ENCODE measurements around the gene AADACL4.

Gene AADACL4

DNA sequence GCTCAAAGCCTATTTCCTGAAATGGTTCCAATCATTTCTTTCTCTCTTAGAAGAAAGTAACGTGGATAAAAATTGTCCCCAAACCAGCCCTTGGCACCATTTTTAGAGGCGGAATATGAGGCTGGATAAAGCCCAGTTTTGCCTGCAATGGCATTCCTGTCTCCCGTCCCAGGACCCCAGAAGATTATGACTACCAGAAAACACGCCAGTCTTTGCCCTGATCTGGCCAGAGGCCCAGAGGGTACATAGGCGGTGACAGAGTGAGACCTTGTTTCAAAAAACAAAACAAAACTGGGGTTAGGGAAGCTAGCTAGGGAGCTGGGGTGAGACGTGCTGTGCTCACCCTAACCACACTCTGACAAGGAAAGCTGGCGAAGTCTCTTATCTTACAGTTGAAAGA is at the start of gene AADACL4:
Gene AADACL4, plus strand, starts transcription at position 301 of the 400 bp plus-strand sequence. CDS start 462 bp downstream, outside the sequence.
- no peak for DNase-seq (ENCODE audit: low spot score)

DNA sequence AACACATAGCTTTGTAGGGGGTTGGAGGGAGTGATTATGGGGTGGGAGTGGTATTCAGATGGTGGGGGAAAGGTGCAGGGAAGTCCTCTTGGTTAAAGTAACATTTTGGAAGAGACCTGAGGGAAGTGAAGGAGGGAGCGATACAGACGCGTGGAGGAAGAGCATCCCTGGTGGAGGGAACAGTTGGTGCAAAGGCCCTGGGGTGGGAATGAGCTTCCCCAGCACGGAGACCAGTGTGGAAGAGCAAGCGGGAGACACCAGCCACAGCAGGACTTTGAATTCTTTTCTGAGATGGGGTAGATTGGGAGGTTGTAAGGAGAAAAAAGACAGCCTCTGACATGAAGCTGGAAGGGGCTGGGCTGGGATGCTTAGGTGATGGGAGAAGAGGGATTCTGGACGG is 49.4 kb upstream of the AADACL4 start:
- no peak for DNase-seq (ENCODE audit: low spot score)

DNA sequence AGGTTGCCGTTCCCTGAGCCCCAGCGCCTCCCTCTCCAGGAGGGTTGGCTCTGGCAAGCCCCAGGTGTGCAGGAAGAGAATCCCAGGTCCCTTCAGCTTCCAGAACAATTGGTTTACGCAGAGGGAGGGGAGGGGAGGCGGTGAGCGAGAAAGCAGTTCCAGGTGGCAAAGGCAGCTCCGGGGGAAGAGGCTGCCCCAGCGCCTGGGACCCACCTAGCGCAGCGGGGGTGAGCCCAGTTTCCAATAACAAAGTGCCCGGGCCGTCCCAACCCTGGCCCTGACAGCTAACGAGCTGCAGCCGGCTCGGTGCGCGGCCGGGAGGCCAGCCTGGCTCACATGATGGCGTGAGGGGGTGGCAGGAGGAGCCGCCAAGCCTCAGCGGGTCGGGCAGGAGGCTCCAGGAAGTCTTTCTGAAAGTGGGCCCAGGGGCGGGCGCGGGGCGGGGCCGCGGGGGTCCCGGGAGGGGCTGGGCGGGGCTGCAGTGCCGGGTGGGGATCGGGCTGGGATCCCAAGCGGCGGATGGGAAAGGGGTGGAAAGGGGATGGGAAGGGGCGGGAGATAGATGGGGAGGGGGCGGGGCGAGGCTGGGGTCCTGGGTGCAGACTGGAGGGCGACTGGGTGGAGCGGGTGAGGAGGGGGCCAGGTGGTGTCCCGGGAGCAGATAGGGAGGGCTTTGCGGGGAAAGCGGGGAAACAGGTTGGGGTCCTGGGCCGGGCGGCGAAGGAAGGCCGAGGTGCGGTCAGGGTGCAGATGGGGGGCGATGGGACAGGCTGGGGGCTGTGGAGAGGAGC is 48.7 kb upstream of the AADACL4 start:
- no peak for DNase-seq (ENCODE audit: low spot score)

DNA sequence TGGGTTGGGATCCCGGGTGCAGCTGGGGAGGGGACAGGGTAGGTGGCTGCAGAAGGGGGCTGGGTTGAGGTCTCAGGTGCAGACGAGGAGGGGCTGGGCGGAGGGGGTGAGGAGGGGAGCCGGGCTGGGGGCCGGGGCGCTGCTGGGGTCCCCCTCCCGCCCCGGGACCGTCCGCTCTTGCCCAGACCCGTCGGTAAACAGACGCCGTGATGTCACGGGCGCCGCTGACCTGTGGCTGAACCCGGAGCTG is 48.2 kb upstream of the AADACL4 start:
- no peak for DNase-seq (ENCODE audit: low spot score)

DNA sequence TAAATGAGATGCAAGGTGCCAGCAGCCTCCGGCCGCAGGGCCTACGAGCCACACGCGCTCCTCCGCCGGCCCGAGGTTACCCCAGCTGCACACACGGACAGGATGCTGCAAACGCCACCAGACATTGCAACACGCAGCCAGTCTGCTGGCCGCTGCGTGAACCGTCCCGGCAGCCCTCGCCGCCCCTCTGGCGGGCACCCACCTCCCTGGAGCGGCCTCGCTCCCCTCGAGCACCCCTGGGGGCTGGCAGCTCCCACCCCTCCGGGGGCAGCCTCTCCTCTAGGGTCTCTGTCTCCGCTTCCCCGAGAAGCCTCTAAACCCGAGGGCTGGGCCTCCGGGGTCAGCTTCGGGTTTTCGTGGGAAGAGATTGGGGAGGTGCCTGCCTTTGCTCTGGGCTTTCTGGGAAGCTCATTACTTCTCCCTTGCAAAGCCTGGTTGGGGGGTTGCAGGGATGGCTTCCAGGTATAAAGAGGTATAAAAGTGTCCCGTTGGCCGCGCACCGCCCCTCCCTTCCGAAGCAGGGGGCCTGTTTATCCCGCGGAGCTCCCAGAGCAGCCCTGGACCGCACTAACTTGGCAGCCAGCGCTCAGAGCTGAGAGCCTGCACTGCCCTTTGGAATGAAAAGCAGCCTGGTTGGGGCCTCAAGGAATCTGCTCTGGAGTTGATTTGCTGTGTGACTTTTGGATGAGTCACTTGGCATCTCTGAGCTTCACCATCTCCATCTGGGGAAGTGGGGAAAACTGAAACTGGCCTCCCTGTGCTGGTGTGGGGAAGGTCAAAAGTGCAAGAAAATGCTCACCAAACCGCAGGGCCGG is 47.7 kb upstream of the AADACL4 start:
- DNase-seq (ENCODE audit: low spot score): no peak

DNA sequence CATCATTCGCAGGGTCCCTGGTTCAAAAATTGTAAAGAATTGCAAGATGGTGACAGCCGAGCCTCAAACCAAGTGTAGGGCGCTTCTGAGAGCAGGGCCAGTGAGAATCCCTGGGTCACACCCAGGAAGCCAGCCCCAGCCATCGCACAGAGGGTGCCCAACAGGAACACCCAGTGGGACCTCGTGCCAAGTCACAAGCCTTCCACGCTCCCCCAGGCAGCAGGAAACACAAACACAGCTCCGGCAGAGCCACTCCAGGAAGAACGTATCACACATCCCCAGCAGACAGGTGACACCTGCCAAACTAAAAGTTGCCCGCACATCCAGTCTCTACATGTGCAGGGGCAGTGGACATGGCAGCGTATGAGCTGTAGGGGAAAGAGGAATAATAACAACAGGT is 46.1 kb upstream of the AADACL4 start:
- DNase-seq (ENCODE audit: low spot score): no peak

DNA sequence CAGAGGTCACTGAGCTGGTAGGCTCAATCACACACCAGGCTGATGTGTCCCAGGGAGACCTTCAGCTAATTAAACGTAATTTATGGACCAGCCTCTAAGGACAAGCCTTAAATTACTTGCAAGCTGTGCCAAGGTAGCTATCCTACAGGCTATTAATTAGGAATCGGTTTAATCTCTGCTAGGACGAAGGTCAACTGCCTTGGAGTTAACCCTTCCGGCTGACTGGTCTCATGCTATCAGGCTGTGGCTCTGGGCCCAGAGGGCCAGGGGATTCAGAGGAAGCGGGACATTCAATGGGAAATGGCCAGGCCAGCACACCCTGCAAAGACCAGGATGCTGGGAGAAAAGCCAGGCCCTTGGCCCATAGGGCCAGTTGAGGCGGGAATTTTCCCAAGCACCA is 44.9 kb upstream of the AADACL4 start:
- no peak for DNase-seq (ENCODE audit: low spot score)

DNA sequence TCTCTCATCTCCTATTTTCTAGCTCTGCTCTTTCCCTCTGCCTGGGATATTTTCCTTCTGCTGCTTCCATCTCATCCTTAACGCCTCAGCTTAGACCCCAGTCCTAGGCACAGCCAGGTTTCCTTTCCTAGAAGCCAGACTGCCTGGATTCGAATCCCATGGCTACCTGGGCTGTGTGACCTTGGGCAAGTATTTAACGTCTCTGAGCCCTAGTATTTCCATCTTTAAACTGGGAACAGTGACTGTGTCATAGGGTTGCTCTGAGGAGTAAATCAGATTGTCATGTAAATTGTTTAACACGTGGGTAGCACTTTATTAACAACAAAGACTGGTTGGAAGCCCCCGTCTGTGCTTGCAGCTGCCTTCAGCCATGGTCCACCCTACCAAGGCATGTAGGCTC is 44.2 kb upstream of the AADACL4 start:
- no peak for DNase-seq (ENCODE audit: low spot score)

DNA sequence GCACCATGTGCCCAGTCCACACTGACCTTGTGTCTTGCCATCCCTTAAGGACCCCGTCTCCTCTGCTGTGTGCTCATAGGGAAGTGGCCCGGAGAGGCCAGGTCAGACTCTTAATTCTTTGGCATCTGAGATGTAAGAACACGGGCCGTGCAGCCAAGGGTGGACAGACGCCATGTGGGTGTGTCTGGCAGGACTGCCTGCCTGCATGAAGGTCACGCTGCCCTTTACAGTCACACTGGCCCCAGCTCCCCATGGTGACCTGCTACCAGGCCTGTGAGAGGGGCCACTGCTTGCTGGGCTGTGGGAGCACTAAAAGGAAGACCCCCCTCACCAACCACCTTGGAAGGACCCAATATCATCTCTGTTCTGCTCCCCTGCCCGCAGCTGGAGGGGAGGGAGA is 43.5 kb upstream of the AADACL4 start:
- DNase-seq (ENCODE audit: low spot score): no peak

DNA sequence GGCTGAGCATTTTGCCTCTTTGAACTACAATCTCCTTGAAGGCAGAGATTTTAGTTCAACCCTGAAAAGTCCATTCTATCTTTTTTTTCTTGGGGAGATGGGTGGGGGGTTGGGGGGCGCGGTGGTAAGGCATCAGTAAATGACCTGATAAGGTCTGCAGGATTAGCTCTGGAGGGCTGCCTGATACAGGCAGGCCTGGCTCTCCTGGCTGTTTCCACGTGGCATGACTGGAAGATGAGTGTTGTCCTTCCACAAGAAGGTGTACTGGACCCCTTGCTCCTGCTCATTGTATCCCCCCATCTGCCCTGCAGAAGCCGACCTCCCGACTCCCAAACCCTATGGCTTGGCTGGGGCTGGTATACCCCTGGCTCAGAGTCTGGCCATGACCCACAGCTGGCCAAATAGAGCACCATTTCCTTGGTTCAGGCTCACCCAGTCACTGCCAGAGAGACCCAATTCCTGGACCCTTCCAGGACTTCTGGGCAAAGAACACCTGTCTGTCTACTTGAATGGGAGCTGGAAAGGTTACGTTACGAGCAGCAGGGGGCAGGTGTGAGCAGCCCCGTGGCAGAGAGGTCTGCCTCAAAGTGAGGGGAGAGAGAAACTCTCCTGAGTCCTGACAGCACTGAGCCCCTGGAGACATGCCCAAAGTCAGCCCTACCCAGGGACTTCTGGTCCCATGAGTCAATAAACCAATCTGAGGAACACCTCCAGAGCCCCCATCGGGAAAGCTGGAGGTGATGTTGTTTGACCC is 42.8 kb upstream of the AADACL4 start:
- DNase-seq (ENCODE audit: low spot score): peak; percentile 44

DNA sequence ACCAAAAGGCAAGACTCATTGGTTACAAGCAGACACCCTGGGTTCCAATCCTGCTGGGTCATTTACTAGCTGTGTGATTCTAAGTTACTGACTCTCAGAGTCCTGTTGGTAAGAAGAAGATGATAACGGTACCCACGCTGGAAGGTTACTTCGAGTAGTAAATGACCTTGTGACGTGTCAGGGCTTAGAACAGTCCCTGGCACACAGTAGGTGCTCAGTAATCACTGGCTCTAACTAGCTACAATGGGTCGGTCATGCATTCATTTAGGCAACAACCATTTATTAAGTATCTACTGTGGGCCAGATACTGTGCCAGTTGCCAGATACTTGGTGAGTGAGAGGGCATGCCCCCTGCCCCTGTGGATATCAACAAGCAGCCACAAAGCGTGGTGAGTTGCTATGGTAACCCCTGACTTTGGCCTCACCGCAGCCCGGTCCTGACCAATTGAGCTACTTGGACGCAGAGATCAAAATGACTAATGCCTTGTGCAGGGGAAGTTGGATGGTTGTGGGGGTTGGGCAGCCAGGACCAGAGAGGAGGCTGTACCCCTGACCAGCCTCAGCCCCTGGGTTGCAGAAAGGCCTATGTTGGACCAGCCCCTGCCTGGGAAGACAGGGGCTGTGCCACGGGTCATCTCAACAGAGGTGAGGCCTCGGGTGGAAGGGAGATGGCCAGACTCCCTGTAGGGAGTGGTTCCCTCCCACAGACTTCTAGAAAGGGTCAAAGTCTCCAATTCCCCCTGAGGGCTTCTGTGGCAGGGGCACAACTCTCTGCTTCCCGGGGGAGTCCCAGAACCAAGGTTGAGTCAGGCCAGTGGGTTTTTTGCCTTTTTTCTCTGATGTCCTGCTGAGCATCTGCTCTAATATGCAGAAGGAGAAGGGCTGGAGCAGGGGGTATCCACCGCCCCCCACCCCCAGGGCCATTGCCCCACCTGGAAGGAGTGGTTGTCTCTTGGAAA is 41.9 kb upstream of the AADACL4 start:
- no peak for DNase-seq (ENCODE audit: low spot score)

DNA sequence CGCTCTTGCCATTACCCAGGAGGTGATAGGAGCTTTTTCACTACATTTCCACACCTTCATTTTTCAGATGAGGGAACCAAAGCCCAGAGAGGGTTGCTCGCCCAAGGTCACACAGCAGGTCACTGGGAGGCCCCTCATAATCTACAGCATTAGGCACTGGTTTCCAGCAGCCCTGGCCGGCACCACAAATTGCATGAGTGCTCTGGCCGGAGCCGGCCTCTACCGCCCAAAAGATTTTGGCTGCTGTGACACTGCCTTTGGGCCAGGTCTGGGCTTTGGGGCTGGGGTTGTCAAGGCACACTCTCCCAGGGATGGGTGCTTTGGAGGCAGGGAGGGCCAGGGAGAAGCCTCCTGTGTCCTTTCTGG is 41.2 kb upstream of the AADACL4 start:
- no peak for DNase-seq (ENCODE audit: low spot score)

DNA sequence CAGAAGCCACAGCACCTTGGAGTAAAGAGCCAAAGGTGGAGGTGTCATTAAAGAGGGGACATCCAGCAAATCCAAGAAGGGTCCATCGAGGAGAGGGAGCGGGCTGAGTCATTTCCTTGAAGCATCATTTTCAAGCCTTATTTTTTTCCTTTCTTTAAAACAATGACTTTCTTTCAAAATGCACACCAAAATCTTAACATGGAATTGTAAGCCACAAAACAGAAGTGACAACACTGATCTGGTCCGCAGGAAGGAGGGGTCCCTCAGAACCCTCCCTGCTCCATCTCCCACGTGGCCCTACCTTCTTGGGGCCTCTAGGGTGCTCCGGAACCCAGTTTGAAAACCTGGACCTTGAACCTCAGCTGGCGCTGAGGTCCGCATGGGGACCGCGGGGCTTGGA is 40.7 kb upstream of the AADACL4 start:
- DNase-seq (ENCODE audit: low spot score): no peak

DNA sequence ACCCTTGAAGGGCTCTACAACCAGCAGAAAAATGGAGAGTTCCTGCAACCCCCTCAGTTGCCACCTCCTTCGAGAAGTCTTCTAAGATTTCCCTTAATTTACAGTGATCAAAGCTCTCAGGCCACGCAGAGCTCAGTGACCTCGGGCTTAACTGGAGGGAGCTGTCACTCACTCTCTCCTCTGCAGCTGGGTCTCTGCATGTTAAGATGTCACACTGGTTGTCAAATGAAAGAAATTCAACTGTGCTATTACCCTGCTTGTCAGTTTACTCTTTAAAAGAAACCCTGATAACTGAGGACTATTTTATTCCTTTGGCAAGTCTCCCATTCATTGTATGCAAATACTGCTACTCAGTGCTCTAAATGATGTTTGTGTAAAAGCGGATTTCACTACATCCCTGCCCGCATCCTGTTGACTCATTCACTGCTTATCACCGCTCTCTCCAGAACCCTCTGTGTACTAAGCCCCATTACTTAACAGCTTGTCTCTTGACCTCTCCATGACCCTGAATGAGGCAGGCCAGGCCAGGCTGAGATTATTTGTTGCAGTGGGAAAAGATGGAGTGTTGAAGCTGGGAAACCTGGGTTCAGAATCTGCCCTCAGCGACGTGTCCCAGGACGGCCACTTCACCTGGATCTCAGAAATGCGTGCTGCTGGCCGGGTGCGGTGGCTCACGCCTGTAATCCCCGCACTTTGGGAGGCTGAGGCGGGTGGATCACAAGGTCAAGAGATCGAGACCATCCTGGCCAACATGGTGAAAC is 39.6 kb upstream of the AADACL4 start:
- no peak for DNase-seq (ENCODE audit: low spot score)

DNA sequence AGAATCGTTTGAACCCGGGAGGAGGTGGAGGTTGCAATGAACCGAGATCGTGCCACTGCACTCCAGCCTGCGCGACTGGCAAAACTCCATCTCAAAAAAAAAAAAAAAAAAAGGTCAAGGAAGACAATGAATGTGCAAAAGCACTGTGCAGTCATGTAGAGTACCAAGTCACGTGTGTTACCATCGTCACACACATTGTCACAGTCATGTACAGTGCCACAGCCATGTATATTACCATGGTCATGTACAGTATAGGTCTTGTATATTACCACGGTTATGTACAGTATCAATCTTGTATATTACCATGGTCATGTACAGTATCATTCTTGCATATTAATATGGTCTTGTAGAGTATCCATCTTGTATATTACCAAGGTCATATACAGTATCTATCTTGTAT is 38.9 kb upstream of the AADACL4 start:
- no peak for DNase-seq (ENCODE audit: low spot score)

DNA sequence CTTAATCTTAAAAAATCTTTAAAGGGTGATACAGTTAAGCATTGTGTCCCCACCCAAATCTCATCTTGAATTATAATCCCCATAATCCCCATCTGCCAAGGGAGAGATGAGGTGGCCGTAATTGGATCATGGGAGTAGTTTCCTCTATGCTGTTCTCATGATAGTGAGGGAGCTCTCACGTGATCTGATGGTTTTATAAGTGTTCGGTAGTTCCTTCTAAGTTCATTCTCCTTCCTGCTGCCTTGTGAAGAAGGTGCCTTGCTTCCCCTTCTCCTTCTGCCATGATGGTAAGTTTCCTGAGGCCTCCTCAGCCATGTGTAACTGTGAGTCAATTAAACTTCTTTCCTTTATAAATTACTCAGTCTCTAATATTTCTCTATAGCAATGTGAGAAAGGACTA is 36.6 kb upstream of the AADACL4 start:
- DNase-seq (ENCODE audit: low spot score): no peak

DNA sequence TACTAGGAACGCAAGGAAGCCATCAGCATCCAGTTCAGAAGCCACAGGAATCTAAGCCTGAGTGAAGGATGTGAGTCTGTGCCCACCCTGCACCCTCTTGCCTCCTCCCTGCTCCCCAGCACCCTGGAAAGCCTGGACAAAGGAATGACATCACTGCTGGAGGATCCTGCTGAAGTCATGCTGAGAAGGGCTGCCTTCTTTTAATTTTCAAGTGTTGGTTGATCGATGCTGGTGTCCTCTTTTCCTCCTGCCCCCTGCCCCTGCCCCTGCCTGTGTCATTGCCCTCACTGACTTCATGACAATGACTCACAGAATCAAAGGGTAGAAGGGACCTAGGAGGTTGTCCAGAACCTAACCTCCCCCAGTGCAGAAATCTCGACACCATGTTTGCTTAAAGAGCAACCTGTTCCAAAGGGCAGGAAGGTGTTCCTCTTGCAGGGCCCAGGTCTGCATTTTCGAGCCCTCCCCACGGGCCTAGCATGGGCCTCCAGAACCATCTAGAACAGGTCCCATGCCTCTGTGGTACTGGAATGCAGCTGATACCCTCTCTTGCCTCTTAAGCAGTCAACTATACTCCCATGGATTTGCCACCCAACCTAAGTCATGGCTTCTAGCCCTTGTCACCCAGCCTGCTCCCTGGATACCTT is 35.5 kb upstream of the AADACL4 start:
- DNase-seq (ENCODE audit: low spot score): no peak

DNA sequence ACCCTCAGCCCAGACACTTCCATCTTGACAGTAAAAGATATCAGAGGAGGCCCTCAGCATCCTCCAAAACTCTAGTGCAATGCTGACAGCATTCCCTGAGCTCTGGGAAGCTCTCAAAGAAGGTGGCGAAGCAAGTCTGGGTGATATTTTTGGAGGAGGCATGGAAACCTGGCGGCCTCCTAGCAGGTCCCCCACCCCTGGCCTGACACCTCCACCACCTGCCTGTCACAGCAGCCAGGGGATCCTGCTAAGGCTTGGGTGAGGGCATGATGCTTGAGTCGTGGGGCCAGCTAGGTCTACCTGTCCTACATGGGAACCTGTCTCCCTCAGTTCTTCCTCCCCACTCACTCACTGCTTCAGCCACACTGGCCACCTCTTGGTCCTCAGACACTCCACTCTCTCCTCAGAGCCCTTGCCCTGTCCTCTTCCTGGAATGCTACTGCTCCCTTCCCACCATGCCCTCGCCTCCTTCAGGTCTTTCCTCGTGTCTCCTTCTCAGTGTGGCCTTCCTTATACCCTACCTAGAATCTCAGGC is 34.3 kb upstream of the AADACL4 start:
- no peak for DNase-seq (ENCODE audit: low spot score)

DNA sequence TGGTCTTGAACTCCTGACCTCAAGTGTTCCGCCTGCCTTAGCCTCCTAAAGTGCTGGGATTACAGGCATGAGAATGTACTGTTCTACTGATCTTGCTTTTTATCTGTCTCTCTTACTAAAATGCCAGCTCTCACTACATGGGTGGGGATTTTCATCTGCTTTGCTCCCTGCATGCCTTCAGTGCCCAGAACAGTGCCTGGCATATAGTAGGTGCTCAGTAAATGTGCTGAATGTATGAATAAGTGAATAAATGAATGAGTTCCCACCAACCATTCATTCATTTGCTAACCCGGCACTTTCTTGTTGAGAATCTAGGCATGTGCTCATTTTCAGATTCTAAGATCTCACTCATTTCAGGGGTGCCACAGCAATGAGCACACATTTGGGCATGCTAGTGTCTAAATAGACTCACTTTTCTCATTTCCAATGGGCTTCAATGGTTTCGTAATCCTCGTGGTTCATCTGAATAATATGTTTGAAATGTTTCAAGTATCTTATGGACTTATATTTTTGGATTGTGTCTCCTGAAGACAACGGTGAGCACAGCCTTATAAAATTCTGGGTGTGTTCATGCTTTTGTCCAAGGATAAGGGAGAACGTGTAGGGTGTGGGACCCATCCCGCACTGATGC is 33.5 kb upstream of the AADACL4 start:
- no peak for DNase-seq (ENCODE audit: low spot score)

DNA sequence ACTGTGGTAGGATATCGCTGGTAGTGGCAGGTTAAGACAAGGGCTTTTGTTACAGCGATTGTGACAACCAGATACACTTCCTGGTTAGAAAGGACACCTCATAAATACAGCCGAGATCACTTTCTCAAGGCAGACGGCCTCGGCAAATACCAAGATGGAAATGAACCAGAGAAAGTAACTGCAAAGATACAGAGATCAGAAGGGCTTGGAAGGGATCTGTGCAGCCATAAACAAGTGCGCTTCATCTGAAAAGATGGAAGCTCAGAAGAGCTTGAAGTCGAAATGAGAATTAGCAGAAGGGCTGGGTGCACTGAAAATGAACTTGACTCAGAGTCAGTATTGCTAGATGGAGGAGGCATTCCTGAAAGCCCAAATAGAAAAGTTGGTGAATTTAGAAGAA is 32.9 kb upstream of the AADACL4 start:
- no peak for DNase-seq (ENCODE audit: low spot score)

Measured in cerebellar cortex (tissue), 1 donor.